ENCODE results near the gene SERBP1.

DNA sequence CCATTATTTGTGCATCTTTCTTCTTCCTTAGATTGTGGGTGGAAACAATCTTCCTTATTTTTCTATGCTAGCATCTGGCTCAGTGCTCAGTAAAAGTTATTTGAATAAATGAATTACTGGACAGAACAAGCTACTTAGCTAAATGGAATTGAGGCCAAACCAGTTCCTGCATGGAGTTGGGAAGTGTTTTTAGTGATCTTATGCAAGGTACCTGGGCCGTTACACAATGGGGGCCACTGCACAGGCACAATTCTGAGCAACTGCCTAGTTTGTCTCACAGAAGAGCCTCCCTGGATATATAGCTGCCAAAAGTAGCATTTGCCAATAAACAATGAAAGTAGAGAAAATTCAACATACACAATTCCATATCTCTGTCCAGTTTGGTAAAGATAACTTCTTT is 27.0 kb upstream of the SERBP1 start:
- TF ChIP-seq, protein P1, sequence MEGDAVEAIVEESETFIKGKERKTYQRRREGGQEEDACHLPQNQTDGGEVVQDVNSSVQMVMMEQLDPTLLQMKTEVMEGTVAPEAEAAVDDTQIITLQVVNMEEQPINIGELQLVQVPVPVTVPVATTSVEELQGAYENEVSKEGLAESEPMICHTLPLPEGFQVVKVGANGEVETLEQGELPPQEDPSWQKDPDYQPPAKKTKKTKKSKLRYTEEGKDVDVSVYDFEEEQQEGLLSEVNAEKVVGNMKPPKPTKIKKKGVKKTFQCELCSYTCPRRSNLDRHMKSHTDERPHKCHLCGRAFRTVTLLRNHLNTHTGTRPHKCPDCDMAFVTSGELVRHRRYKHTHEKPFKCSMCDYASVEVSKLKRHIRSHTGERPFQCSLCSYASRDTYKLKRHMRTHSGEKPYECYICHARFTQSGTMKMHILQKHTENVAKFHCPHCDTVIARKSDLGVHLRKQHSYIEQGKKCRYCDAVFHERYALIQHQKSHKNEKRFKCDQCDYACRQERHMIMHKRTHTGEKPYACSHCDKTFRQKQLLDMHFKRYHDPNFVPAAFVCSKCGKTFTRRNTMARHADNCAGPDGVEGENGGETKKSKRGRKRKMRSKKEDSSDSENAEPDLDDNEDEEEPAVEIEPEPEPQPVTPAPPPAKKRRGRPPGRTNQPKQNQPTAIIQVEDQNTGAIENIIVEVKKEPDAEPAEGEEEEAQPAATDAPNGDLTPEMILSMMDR (IDR thresholded peaks at IDR 0.05): no peak
- no peak for TF ChIP-seq POLR2A (IDR thresholded peaks at IDR 0.05)
